ENCODE results near the gene DOCK8. TPM values are rescaled to one million over a fixed set of nuclear protein-coding genes. Genes with fewer than 3 reads are reported as not detected.

DOCK8 gene
- total and polyA plus RNA-seq, 10 of the 15 experiments (the other 5 are each of a cell fraction or from before 2014, with no cell fraction given), result 35.4 to 100 (median 44.7) TPM

DNA sequence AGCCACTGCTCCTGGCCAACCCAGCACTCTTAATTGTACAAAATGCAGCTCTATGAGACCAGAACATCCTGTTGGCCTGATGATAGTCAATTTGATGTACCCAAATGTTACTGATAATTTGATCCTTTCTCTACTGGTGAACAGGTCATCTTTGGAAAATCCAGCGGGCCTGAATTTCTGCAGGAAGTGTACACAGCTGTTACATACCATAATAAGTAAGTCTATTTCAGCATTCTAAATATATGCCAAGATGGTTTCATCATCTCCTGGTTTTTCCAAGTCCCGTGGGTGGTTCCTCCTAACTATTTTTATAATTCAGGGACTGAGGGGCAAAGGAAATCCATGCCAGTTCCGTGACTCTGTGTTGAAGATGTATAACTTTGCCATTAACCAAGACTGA is 155.4 kb downstream of the DOCK8 start:
- DNase-seq (ENCODE audit: low read depth, low spot score) (no peak), FAIRE-seq (no peak), ATAC-seq (no peak)
- H3K9me3 ChIP-seq (replicated peaks; ENCODE audit: control insufficient read depth, insufficient read depth, low read length), result no peaks in the 10 kb centered on the region
- peaks cover 17 to 49% of the 10 kb centered on the region in 2 experiments for H3K36me3 ChIP-seq (ENCODE audit: control insufficient read depth in 2 of 2, insufficient read depth in 2 of 2, low read length in 1 of 2)
- H3K4me3 ChIP-seq, result no peak overlapping the region
- ChIA-PET RAD21 (ENCODE audit: unreplicated experiment) (no interaction called here), SMC1A (ENCODE audit: uncharacterized antibody, unreplicated experiment) (no interaction called here), CTCF (no interaction called here), POLR2A (no interaction called here)
- 36% methylated on average over 3 of the region's 3 CpGs for WGBS (ENCODE audit: insufficient coverage, insufficient replicate concordance, low lambda C conversion rate, missing lambda C conversion rate)
- TF ChIP-seq GABPA (IDR thresholded peaks at IDR 0.05; ENCODE audit: low read depth), result no peak
- no peak for TF ChIP-seq ZBTB11 (CRISPR knock-in tag; IDR thresholded peaks at IDR 0.05)
- no peak for TF ChIP-seq TCF12 (IDR thresholded peaks at IDR 0.05; ENCODE audit: low read depth, low read length)
- TF ChIP-seq SKIL (IDR thresholded peaks at IDR 0.05; ENCODE audit: low read depth, poor library complexity, severe bottlenecking), result no peak
- no peak for TF ChIP-seq CBX3 (IDR thresholded peaks at IDR 0.05; ENCODE audit: borderline replicate concordance, low read depth)
- TF ChIP-seq, protein P1, sequence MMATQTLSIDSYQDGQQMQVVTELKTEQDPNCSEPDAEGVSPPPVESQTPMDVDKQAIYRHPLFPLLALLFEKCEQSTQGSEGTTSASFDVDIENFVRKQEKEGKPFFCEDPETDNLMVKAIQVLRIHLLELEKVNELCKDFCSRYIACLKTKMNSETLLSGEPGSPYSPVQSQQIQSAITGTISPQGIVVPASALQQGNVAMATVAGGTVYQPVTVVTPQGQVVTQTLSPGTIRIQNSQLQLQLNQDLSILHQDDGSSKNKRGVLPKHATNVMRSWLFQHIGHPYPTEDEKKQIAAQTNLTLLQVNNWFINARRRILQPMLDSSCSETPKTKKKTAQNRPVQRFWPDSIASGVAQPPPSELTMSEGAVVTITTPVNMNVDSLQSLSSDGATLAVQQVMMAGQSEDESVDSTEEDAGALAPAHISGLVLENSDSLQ (IDR thresholded peaks at IDR 0.05), result no peak
- H4K20me1 ChIP-seq (ENCODE audit: control insufficient read depth, insufficient read depth), result no peaks in the 10 kb centered on the region
- H2AFZ ChIP-seq (ENCODE audit: control insufficient read depth, low read depth, low read length), result no peak overlapping the region
- H3K27ac ChIP-seq (ENCODE audit: control insufficient read depth, insufficient read depth), result no peak overlapping the region
- in situ Hi-C loops (cut with MboI), result no loop called here
- H3K9ac ChIP-seq (ENCODE audit: control insufficient read depth, insufficient read depth, low read length), result no peak overlapping the region
- H3K4me2 ChIP-seq (ENCODE audit: control insufficient read depth, insufficient read depth), result no peak overlapping the region
- no peaks in the 10 kb centered on the region for H3K79me2 ChIP-seq (ENCODE audit: control insufficient read depth, insufficient read depth, low read length)
- no peaks in the 10 kb centered on the region for H3K4me1 ChIP-seq (ENCODE audit: control insufficient read depth, insufficient read depth, low read length)
- BruUV-seq (replicated peaks), result no TSS peak
- intact Hi-C loops (cut with micrococcal nuclease; ENCODE audit: unreplicated experiment), result loop anchor here (2.0 to 5.0 kb wide), 2 partner anchors 52 to 61 kb away; no protein-coding TSS in a partner anchor
- H3K27me3 ChIP-seq (replicated peaks in 1 of 2; ENCODE audit: control insufficient read depth in 2 of 2, insufficient read depth in 2 of 2, low read length in 1 of 2), result no peaks in the 10 kb centered on the region

All from GM12878 (cell line).